Heart left ventricle (tissue), 16 donors: Measurements from ENCODE around the gene MAMDC2. TPM values are rescaled to one million over a fixed set of nuclear protein-coding genes. Genes with fewer than 3 reads are reported as not detected.
A peak's percentile ranks its signal among the peaks of the same experiment; 100 is the strongest.

ENCODE experiments used
- ATAC-seq, 4 donors: fragments of 200-7000 bp; cut with Tn5 transposase; one replicate each; pipeline ENCODE4 v1.9.1; 2020 to 2022; ENCODE audit warnings: moderate library complexity in 4 of 4, mild to moderate bottlenecking in 3 of 4, moderate number of reproducible peaks in 1 of 4
- DNase-seq, 5 donors: peaks; one replicate each; pipeline ENCODE4 v3.0.0-alpha.2; 2020
- H3K27ac ChIP-seq, 12 donors: fragments of 200-600 bp; sonication (generic) in 4 of 12; one replicate each; pipeline versions ENCODE4 v1.5.0 to v1.8.0; 2016 to 2022; ENCODE audit warnings: mild to moderate bottlenecking in 2 of 12
- H3K27me3 ChIP-seq, 9 donors: fragments of 200-600 bp; sonication (generic) in 2 of 9; one replicate each; pipeline versions ENCODE4 v1.5.1 to v1.8.0; 2016 to 2022; ENCODE audit warnings: mild to moderate bottlenecking in 3 of 9
- H3K36me3 ChIP-seq, 9 donors: fragments of 200-600 bp; sonication (generic) in 2 of 9; one replicate each; pipeline versions ENCODE4 v1.5.0 to v1.8.0; 2018 to 2022; ENCODE audit warnings: mild to moderate bottlenecking in 2 of 9
- H3K4me1 ChIP-seq, 12 donors: fragments of 200-600 bp; sonication (generic) in 4 of 12; one replicate each; pipeline versions ENCODE4 v1.5.0 to v1.8.0; 2016 to 2022; ENCODE audit warnings: mild to moderate bottlenecking in 3 of 12
- H3K4me3 ChIP-seq, 12 donors: fragments of 200-600 bp; sonication (generic) in 4 of 12; one replicate each; pipeline versions ENCODE4 v1.5.0 to v1.8.0; 2017 to 2022; ENCODE audit warnings: mild to moderate bottlenecking in 9 of 12, moderate library complexity in 4 of 12
- H3K9me3 ChIP-seq, 12 donors: fragments of 200-600 bp; sonication (generic) in 4 of 12; one replicate each; pipeline versions ENCODE4 v1.5.0 to v1.8.0; 2016 to 2022; ENCODE audit warnings: mild to moderate bottlenecking in 1 of 12
- POLR2A ChIP-seq, 2 donors: fragments of 450-650 bp; IDR thresholded peaks; one replicate each; pipeline ENCODE4 v1.6.1; 2017; ENCODE audit warnings: antibody characterized with exemption in 2 of 2, mild to moderate bottlenecking in 2 of 2, moderate library complexity in 2 of 2
- WGBS, 4 donors: extraction: QIAGEN DNeasy Blood & Tissue Kit in 2 of 4; methylation state at CpG; one replicate each; pipeline versions ENCODE4 v1.1.5 to v1.1.7; 2013 to 2018; 5-methylcytosine and 5-hydroxymethylcytosine counted together
- intact Hi-C, 10 donors: fragments of 100-400 bp; cut with DNase I; formaldehyde crosslinking; loops; one replicate each; pipeline versions ENCODE4 v1.11.1 to v1.14.2; 2022
- polyA plus RNA-seq, 2 donors: library from polyadenylated mRNA; stranded (reverse); fragments of 200-250 nt; gene quantifications; one replicate each; pipeline ENCODE4 v1.2.3, GENCODE V29; 2013
- total RNA-seq, 9 donors: library from RNA; depleted of rRNA in 2 of 9; stranded (reverse); fragments of >200 nt in 2 of 9; fragmentation: NEBNext Ultra II Directional in 3 of 9; extraction: Animal tissue kit (Norgen Biotek cat#: 25700) in 3 of 9; gene quantifications; one replicate each; pipeline versions ENCODE4 v1.1.0 to v1.2.4, GENCODE V29; 2016 to 2023
- TF ChIP-seq, protein P1 (sequence below), 12 donors: fragments of 200-600 bp; sonication (generic) in 4 of 12; IDR thresholded peaks; one replicate each; pipeline versions ENCODE4 v1.5.0 to v1.8.0; 2018 to 2022; ENCODE audit warnings: antibody characterized with exemption in 12 of 12, mild to moderate bottlenecking in 5 of 12
- donor health status: ischemic (EF 13 %, LVEDD 7.1; RV severe dilation, severe dysfunction).
- donor health status: healthy with polysubstance abuse.
- donor health status: DM: no; HTN: yes; CAD: no.
- donor health status: DM: no; HTN: no; CAD: no.
- donor health status: ischemic (EF 25% LVEDD 6.9; RV normal size, moderate dysfunction).
- donor health status: ischemic (EF 25% LVEDD 5.7; RV mildly dilated, moderate dysfunction).
- donor health status: healthy.
- donor health status: DM: yes; HTN: yes; CAD: no.
- donor health status: ischemic (EF 35%, LVEDD 5.7; RV mildly dilated, moderate dysfunction).
- donor health status: nonischemic (EF 11% LVEDD 7.7; RV severe dilation, severe dysfunction).
- donor health status: DM: yes; HTN: yes; CAD: no.
- donor health status: PGD.
- donor health status: ischemic (EF 29% LVEDD 5.4; RV normal size, mild dysfunction).
- donor health status: nonischemic (EF 23%, LVEDD 6.1; RV moderate dilation, normal function).

The MAMDC2 gene
- total and polyA plus RNA-seq, 11 donors = 2.5 to 23.9 (median 5.1) TPM

DNA sequence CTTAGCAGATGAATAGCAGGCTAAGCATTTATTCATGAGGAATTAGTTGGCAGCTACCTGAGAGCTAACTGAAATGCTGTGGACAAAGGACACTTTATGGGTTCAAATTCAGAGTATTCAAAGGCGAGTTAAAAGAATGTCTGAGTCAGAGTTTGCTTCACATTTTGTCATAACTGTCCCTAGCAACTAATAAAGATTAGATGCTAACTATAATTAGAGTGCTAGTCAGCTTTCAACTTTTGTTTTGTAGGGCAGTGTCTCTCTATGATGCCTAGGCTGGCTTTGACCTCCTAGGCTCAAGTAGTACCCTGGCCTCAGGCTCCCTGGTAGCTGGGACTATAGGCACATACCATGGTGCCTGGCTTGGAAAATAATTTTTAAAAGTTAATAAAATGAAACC, 219.8 kb downstream of the MAMDC2 start:
- Histone ChIP-seq H3K27me3 (no peaks in the 10 kb centered on the region), H3K4me3 (no peak overlapping the region), H3K9me3 (no peaks in the 10 kb centered on the region), H3K36me3 (peaks cover 0 to 61% (median 46%) of the 10 kb centered on the region in 9 donors), H3K4me1 (peaks cover 0 to 56% (median 40%) of the 10 kb centered on the region in 12 donors), H3K27ac (peak overlapping the region in 10 of 12 donors; percentile 10 to 60 (median 46))
- intact Hi-C loops = loop anchor here in 3 of 10 donors (5.0 to 10.0 kb wide), 3 partner anchors 151 to 509 kb away; partner anchors contain the start of gene KLF9 (in 2 of the 3)
- 47 to 58% (median 53%) methylated on average over 1 of the region's 1 CpG for WGBS, 4 donors
- TF ChIP-seq POLR2A (IDR thresholded peaks at IDR 0.05) = no peak
- TF ChIP-seq, protein P1, sequence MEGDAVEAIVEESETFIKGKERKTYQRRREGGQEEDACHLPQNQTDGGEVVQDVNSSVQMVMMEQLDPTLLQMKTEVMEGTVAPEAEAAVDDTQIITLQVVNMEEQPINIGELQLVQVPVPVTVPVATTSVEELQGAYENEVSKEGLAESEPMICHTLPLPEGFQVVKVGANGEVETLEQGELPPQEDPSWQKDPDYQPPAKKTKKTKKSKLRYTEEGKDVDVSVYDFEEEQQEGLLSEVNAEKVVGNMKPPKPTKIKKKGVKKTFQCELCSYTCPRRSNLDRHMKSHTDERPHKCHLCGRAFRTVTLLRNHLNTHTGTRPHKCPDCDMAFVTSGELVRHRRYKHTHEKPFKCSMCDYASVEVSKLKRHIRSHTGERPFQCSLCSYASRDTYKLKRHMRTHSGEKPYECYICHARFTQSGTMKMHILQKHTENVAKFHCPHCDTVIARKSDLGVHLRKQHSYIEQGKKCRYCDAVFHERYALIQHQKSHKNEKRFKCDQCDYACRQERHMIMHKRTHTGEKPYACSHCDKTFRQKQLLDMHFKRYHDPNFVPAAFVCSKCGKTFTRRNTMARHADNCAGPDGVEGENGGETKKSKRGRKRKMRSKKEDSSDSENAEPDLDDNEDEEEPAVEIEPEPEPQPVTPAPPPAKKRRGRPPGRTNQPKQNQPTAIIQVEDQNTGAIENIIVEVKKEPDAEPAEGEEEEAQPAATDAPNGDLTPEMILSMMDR (IDR thresholded peaks at IDR 0.05) = no peak
- DNase-seq (no peak), ATAC-seq (peak; percentile 45 to 56 (median 48))

Other genes with a start within 250 kb of the MAMDC2 start
- 1 to 10 TPM in 1 of 9 donors, under 1 TPM in 3, not detected in 5; 0.45 to 1.1 (median 0.49) TPM for gene CFAP95, start 223.0 kb upstream of the MAMDC2 start, total RNA-seq
- gene CFAP95, start 223.0 kb upstream of the MAMDC2 start, polyA plus RNA-seq = not detected
- 10 to 100 TPM in 7 of 9 donors, 1 to 10 TPM in 2; 8.4 to 14.6 (median 11.4) TPM for gene SMC5, start 215.1 kb downstream of the MAMDC2 start, total RNA-seq
- gene SMC5, start 215.1 kb downstream of the MAMDC2 start, polyA plus RNA-seq = 10 to 100 TPM in 1 of 2 donors, 1 to 10 TPM in 1; 6.8 to 11.0 TPM